ENCODE measurements around the gene NUP214. TPM values are rescaled to one million over a fixed set of nuclear protein-coding genes. Genes with fewer than 3 reads are reported as not detected.
"Not testable (repeated sequence)": the region's sequence is repeated elsewhere in the genome, so short reads cannot be mapped to it uniquely, and the experiment has no call there.

Gene NUP214
- polyA plus RNA-seq, 1 experiment: 6.3 TPM

GRCh38 chr9:131240047-131240921 lies 114.9 kb downstream of the NUP214 start:
- DNase-seq (ENCODE audit: low read depth): no peak
- TF ChIP-seq CTCF (IDR thresholded peaks at IDR 0.05; ENCODE audit: insufficient read depth, low read depth, low read length): no peak
- H3K4me3 ChIP-seq (ENCODE audit: low read depth, low read length): no peak overlapping the region
- POLR2A ChIA-PET: no interaction called here
- CTCF ChIA-PET: interaction anchor here (1.2 kb wide), 1 partner anchor 96 kb away, joined by 3 read pairs; no protein-coding TSS in a partner anchor
- no peaks in the 10 kb centered on the region for H3K27me3 ChIP-seq (ENCODE audit: control insufficient read depth, insufficient read depth, low read length)
- H3K36me3 ChIP-seq (ENCODE audit: control insufficient read depth, insufficient read depth, low read length): peaks cover 1% of the 10 kb centered on the region; the same call in 1 of the 2 replicates

- H3K27me3 ChIP-seq (ENCODE audit: control insufficient read depth, insufficient read depth, low read length); H3K36me3 ChIP-seq (ENCODE audit: control insufficient read depth, insufficient read depth, low read length); POLR2A ChIA-PET; H3K4me3 ChIP-seq (ENCODE audit: low read depth, low read length); DNase-seq (ENCODE audit: low read depth); CTCF ChIA-PET: not testable (repeated sequence)
Observed at GRCh38 chr9:131244331-131244730, 118.9 kb downstream of the NUP214 start.

- H3K4me3 ChIP-seq (ENCODE audit: low read depth, low read length): no peak overlapping the region
- DNase-seq (ENCODE audit: low read depth): no peak
- H3K27me3 ChIP-seq (ENCODE audit: control insufficient read depth, insufficient read depth, low read length): no peaks in the 10 kb centered on the region
- POLR2A ChIA-PET: interaction anchor here (0.6 kb wide), 1 partner anchor 154 kb away, joined by 5 read pairs; no protein-coding TSS in a partner anchor
- H3K36me3 ChIP-seq (ENCODE audit: control insufficient read depth, insufficient read depth, low read length): no peaks in the 10 kb centered on the region
- TF ChIP-seq CTCF (IDR thresholded peaks at IDR 0.05; ENCODE audit: insufficient read depth, low read depth, low read length): no peak
- CTCF ChIA-PET: no interaction called here
Observed at GRCh38 chr9:131246618-131247017, 121.2 kb downstream of the NUP214 start.

DNA sequence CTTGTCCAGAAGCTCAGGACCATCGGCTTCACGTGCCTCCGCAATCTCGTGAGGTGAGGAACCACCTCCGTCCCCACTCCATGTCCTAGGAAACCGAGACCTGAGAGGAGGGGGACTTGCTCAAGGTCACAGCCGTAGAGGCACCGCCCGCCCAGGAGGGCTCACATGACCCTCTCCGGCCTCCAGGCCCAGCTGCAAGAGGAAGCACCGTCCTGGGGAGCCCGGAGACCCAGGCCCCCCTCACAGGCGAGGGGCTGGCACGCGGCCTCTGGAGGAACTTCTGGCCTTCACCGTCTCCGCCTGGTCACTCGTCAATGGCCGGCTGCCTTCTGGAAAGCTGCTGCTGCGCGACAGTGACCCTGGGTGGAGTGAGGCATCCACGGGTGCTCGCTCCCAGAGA lies 126.7 kb downstream of the NUP214 start:
- DNase-seq (ENCODE audit: low read depth): no peak
- no peaks in the 10 kb centered on the region for H3K27me3 ChIP-seq (ENCODE audit: control insufficient read depth, insufficient read depth, low read length)
- no peak overlapping the region for H3K4me3 ChIP-seq (ENCODE audit: low read depth, low read length)
- POLR2A ChIA-PET: no interaction called here
- TF ChIP-seq CTCF (IDR thresholded peaks at IDR 0.05; ENCODE audit: insufficient read depth, low read depth, low read length): no peak
- CTCF ChIA-PET: interaction anchor here (1.3 kb wide), 1 partner anchor 15 kb away, joined by 3 read pairs; no protein-coding TSS in a partner anchor
- H3K36me3 ChIP-seq (ENCODE audit: control insufficient read depth, insufficient read depth, low read length): no peaks in the 10 kb centered on the region

DNA sequence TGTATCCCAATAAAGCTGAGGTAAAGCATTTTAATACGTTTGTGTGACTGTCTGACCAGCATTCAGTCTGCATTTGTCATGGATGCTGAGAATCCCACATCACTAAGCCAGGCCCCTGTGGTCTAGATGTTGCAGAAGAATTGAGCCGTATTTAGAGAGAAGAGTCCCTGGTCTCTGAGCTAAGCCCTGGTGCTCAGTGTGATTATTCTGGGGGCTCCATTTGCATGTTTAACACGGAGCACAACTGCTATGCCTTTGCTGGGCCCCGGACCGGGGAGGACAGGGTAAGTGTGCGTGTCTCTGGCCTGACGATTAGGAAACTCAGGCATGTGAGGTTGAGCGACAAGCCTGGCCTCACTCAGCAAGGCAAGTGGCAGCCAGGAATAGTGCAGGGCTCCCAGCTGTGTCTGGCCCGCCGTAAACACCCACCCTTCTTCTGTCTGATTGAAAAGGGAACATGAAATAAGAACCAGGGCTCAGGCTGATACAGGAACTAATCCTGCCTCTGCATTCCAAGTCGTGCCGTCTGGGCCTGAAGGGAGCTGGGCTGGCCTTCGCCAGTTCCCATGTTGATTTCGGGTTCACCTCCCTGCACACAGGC lies 128.6 kb downstream of the NUP214 start:
- no peak for TF ChIP-seq CTCF (IDR thresholded peaks at IDR 0.05; ENCODE audit: insufficient read depth, low read depth, low read length)
- CTCF ChIA-PET: no interaction called here
- Histone ChIP-seq H3K4me3 (ENCODE audit: low read depth, low read length) (no peak overlapping the region), H3K27me3 (ENCODE audit: control insufficient read depth, insufficient read depth, low read length) (no peaks in the 10 kb centered on the region), H3K36me3 (ENCODE audit: control insufficient read depth, insufficient read depth, low read length) (no peaks in the 10 kb centered on the region)
- POLR2A ChIA-PET: interaction anchor here (0.6 kb wide), 2 partner anchors 114 to 145 kb away, joined by 3 to 9 read pairs; no protein-coding TSS in a partner anchor
- DNase-seq (ENCODE audit: low read depth): no peak

Measured in BJ (cell line).